WTC11 (cell line): ENCODE measurements around the gene ALG2. TPM values are rescaled to one million over a fixed set of nuclear protein-coding genes. Genes with fewer than 3 reads are reported as not detected.

Experiments
- ATAC-seq: fragments of 200-7000 bp; cut with Tn5 transposase; 2 replicates; pipeline ENCODE4 v1.10.0; 2021; ENCODE audit warnings: mild to moderate bottlenecking, moderate library complexity
- CTCF ChIA-PET: fragments of 300-600 bp; sonication (Branson Sonifier 250); formaldehyde crosslinking; loops from one replicate; lab custom pipeline; 2021; ENCODE audit warnings: antibody characterized with exemption; lab: Charles Lee
- POLR2A ChIA-PET: fragments of 350-600 bp; sonication (Branson Sonifier 250); formaldehyde crosslinking; loops from one replicate; lab custom pipeline; 2021; ENCODE audit warnings: antibody characterized with exemption; lab: Charles Lee
- DNase-seq: peaks from one replicate; pipeline ENCODE4 v3.0.0; 2021; ENCODE audit warnings: low spot score
- H3K27ac Mint-ChIP-seq: 2 replicates; pipeline ENCODE4 v1.8.0; 2021; ENCODE audit warnings: mixed read lengths
- H3K27me3 Mint-ChIP-seq: 2 replicates; pipeline ENCODE4 v1.8.0; 2021; ENCODE audit warnings: low read depth, mild to moderate bottlenecking, moderate library complexity, mixed read lengths
- H3K36me3 Mint-ChIP-seq: 2 replicates; pipeline ENCODE4 v1.8.0; 2021; ENCODE audit warnings: mixed read lengths
- H3K4me1 Mint-ChIP-seq: 2 replicates; pipeline ENCODE4 v1.8.0; 2022; ENCODE audit warnings: mixed read lengths
- H3K4me3 Mint-ChIP-seq: 2 replicates; pipeline ENCODE4 v1.8.0; 2021; ENCODE audit warnings: mild to moderate bottlenecking, moderate library complexity, mixed read lengths
- H3K9me3 Mint-ChIP-seq: 2 replicates; pipeline ENCODE4 v1.8.0; 2021; ENCODE audit warnings: mixed read lengths
- ATF1 ChIP-seq: sonication (generic); formaldehyde crosslinking; IDR thresholded peaks from 2 replicates; pipeline ENCODE4 v1.8.1; 2023; ENCODE audit warnings: mild to moderate bottlenecking, moderate library complexity, missing genetic modification reagents
- ATF2 ChIP-seq: sonication (generic); formaldehyde crosslinking; IDR thresholded peaks from 2 replicates; pipeline ENCODE4 v1.8.1; 2022; ENCODE audit warnings: low read depth, missing genetic modification reagents, borderline replicate concordance
- CREM ChIP-seq: sonication (generic); formaldehyde crosslinking; IDR thresholded peaks from 2 replicates; pipeline ENCODE4 v1.8.1; 2022; ENCODE audit warnings: mild to moderate bottlenecking, missing genetic modification reagents, moderate library complexity
- E2F1 ChIP-seq: sonication (generic); formaldehyde crosslinking; IDR thresholded peaks from 2 replicates; pipeline ENCODE4 v1.8.0; 2022; ENCODE audit warnings: mild to moderate bottlenecking, missing genetic modification reagents
- EMX1 ChIP-seq: fragments of 250-450 bp; sonication (Bioruptor Pico); IDR thresholded peaks from 2 replicates; pipeline ENCODE4 v1.8.0; 2021; ENCODE audit warnings: mild to moderate bottlenecking
- ERG ChIP-seq: fragments of 250-450 bp; sonication (Bioruptor Pico); IDR thresholded peaks from 2 replicates; pipeline ENCODE4 v1.8.0; 2021; ENCODE audit warnings: mild to moderate bottlenecking
- MAX ChIP-seq: sonication (generic); formaldehyde crosslinking; IDR thresholded peaks from 2 replicates; pipeline ENCODE4 v1.8.0; 2022; ENCODE audit warnings: mild to moderate bottlenecking, missing genetic modification reagents
- MLX ChIP-seq: sonication (generic); formaldehyde crosslinking; IDR thresholded peaks from 2 replicates; pipeline ENCODE4 v1.8.1; 2023; ENCODE audit warnings: mild to moderate bottlenecking, missing genetic modification reagents, moderate library complexity
- NFE2L1 ChIP-seq: sonication (generic); formaldehyde crosslinking; IDR thresholded peaks from 2 replicates; pipeline ENCODE4 v1.8.1; 2023; ENCODE audit warnings: missing genetic modification reagents
- NR3C1 ChIP-seq: sonication (generic); formaldehyde crosslinking; conservative IDR thresholded peaks from 2 replicates; pipeline ENCODE4 v1.8.1; 2023; ENCODE audit warnings: low read depth, mild to moderate bottlenecking, missing genetic modification reagents
- STAT6 ChIP-seq: sonication (generic); formaldehyde crosslinking; conservative IDR thresholded peaks from 2 replicates; pipeline ENCODE4 v1.8.1; 2023; ENCODE audit warnings: mild to moderate bottlenecking, low read depth, missing genetic modification reagents, moderate library complexity
- TCF7 ChIP-seq: sonication (generic); formaldehyde crosslinking; IDR thresholded peaks from 2 replicates; pipeline ENCODE4 v1.8.0; 2022; ENCODE audit warnings: mild to moderate bottlenecking, low read depth, missing genetic modification reagents, moderate library complexity
- ZBTB43 ChIP-seq: sonication (generic); formaldehyde crosslinking; IDR thresholded peaks from 2 replicates; pipeline ENCODE4 v1.8.1; 2023; ENCODE audit warnings: mild to moderate bottlenecking, missing genetic modification reagents
- ZNF121 ChIP-seq: sonication (generic); formaldehyde crosslinking; IDR thresholded peaks from 2 replicates; pipeline ENCODE4 v1.8.0; 2023; ENCODE audit warnings: missing genetic modification reagents
- ZNF219 ChIP-seq: sonication (generic); formaldehyde crosslinking; IDR thresholded peaks from 2 replicates; pipeline ENCODE4 v1.8.0; 2023; ENCODE audit warnings: missing genetic modification reagents, mild to moderate bottlenecking, borderline replicate concordance
- ZNF263 ChIP-seq: sonication (generic); formaldehyde crosslinking; IDR thresholded peaks from 2 replicates; pipeline ENCODE4 v1.8.1; 2022; ENCODE audit warnings: low read depth, mild to moderate bottlenecking, moderate library complexity, missing genetic modification reagents
- total RNA-seq: library from RNA; stranded (reverse); gene quantifications from 3 replicates; pipeline ENCODE4 v1.2.3, GENCODE V29; 2021

Gene ALG2
- total RNA-seq, 1 experiment from 2014 or later = 25.2 TPM

- H3K27me3 Mint-ChIP-seq = no peaks in the 10 kb centered on the region
- ChIA-PET CTCF (interaction anchor here (0.6 to 3.3 kb wide), 10 partner anchors 9 to 1552 kb away, joined by 3 to 18 read pairs (median 3); partner anchors contain the start of gene SEC61B), POLR2A (interaction anchor here (0.8 kb wide), 1 partner anchor 59 kb away, joined by 6 read pairs; no protein-coding TSS in a partner anchor)
- DNase-seq (no peak), ATAC-seq (no peak)
- H3K27ac Mint-ChIP-seq = no peak overlapping the region
- no peaks in the 10 kb centered on the region; the same call in 1 of the 2 replicates for H3K9me3 Mint-ChIP-seq
- H3K4me1 Mint-ChIP-seq = no peaks in the 10 kb centered on the region
- TF ChIP-seq ZNF219 (CRISPR knock-in tag) = no peak
- no peak for TF ChIP-seq E2F1 (CRISPR knock-in tag)
- no peak for TF ChIP-seq CREM (CRISPR knock-in tag)
- no peak for TF ChIP-seq ATF2 (CRISPR knock-in tag)
- no peak for TF ChIP-seq ZNF121
- TF ChIP-seq ATF1 (CRISPR knock-in tag) = no peak
- no peak for TF ChIP-seq MLX (CRISPR knock-in tag)
- no peak for TF ChIP-seq NFE2L1 (CRISPR knock-in tag)
- no peak for TF ChIP-seq STAT6 (CRISPR knock-in tag)
- no peak for TF ChIP-seq NR3C1 (CRISPR knock-in tag)
- TF ChIP-seq ZNF263 (CRISPR knock-in tag) = no peak
- no peak for TF ChIP-seq MAX (CRISPR knock-in tag)
- no peak for TF ChIP-seq ZBTB43 (CRISPR knock-in tag)
- no peak for TF ChIP-seq EMX1 (CRISPR knock-in tag)
- no peak for TF ChIP-seq TCF7 (CRISPR knock-in tag)
- TF ChIP-seq ERG = no peak
- peaks cover 4% of the 10 kb centered on the region for H3K36me3 Mint-ChIP-seq
- H3K4me3 Mint-ChIP-seq = no peak overlapping the region
Measured at GRCh38 chr9:99241106-99241505, 19.4 kb upstream of the ALG2 start.
